ENCODE measurements around the gene ELOVL1.

The ELOVL1 gene

DNA sequence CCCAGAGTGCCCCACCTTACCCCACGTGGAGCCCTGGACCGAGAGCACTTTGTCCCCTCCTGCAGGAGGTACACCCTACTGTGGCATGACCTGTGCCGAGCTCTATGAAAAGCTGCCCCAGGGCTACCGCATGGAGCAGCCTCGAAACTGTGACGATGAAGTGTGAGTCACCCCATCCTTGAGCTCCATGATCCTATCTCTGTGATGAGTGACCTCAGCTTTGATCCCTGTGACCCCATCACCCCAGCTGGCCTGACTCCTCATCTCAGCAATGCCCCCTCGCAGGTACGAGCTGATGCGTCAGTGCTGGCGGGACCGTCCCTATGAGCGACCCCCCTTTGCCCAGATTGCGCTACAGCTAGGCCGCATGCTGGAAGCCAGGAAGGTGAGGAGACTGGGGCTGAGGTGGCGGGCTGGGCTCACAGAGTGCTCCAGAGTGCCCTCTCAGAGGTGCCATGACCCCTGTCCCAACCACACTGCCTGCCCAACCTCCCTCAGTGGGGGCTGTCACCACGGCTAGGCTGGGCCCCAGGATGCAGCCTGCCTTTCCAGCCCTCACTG is 46.4 kb downstream of the ELOVL1 start:
- no peak overlapping the region for H3K4me3 ChIP-seq (IDR thresholded peaks at IDR 0.05; ENCODE audit: insufficient read depth, low read depth, low read length)
- H3K79me2 ChIP-seq (ENCODE audit: insufficient read depth, low read depth): no peaks in the 10 kb centered on the region
- no peaks in the 10 kb centered on the region for H3K4me1 ChIP-seq (ENCODE audit: low read depth, poor library complexity, severe bottlenecking)
- H3K27me3 ChIP-seq (ENCODE audit: insufficient read depth, low read depth): no peaks in the 10 kb centered on the region
- H2AFZ ChIP-seq (ENCODE audit: low read depth): no peak overlapping the region
- H3K4me2 ChIP-seq: no peak overlapping the region
- no peaks in the 10 kb centered on the region for H3K36me3 ChIP-seq (ENCODE audit: insufficient read depth)
- H4K20me1 ChIP-seq (ENCODE audit: insufficient read depth): no peaks in the 10 kb centered on the region
- no peak overlapping the region for H3K27ac ChIP-seq
- TF ChIP-seq, protein P1, sequence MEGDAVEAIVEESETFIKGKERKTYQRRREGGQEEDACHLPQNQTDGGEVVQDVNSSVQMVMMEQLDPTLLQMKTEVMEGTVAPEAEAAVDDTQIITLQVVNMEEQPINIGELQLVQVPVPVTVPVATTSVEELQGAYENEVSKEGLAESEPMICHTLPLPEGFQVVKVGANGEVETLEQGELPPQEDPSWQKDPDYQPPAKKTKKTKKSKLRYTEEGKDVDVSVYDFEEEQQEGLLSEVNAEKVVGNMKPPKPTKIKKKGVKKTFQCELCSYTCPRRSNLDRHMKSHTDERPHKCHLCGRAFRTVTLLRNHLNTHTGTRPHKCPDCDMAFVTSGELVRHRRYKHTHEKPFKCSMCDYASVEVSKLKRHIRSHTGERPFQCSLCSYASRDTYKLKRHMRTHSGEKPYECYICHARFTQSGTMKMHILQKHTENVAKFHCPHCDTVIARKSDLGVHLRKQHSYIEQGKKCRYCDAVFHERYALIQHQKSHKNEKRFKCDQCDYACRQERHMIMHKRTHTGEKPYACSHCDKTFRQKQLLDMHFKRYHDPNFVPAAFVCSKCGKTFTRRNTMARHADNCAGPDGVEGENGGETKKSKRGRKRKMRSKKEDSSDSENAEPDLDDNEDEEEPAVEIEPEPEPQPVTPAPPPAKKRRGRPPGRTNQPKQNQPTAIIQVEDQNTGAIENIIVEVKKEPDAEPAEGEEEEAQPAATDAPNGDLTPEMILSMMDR (conservative IDR thresholded peaks at IDR 0.05; ENCODE audit: low read depth, low read length): no peak
- no peak overlapping the region for H3K9ac ChIP-seq

DNA sequence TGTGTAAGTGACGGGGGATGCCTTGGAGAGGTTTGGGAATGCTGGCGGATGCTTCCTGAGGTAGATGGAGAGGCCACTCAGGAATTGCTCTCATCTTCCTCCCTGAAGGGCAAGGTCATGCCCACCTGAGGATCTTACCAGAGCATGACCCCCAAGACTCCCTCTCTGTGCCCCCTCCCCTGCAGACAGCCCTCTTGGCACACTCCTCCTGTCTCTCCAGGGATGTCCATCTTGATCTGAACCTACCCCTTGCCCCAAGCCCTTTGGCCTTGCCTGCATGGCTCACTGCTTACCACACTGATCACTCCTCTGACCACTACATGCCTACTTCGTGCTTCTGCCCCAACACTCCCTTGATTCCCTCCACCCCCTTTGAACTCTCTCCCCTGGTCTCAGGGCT is 48.0 kb downstream of the ELOVL1 start:
- Histone ChIP-seq H3K79me2 (ENCODE audit: insufficient read depth, low read depth) (no peaks in the 10 kb centered on the region), H3K36me3 (ENCODE audit: insufficient read depth) (no peaks in the 10 kb centered on the region), H3K4me2 (no peak overlapping the region), H3K27ac (no peak overlapping the region), H3K4me3 (IDR thresholded peaks at IDR 0.05; ENCODE audit: insufficient read depth, low read depth, low read length) (no peak overlapping the region), H3K4me1 (ENCODE audit: low read depth, poor library complexity, severe bottlenecking) (no peaks in the 10 kb centered on the region), H3K9ac (no peak overlapping the region), H3K27me3 (ENCODE audit: insufficient read depth, low read depth) (no peaks in the 10 kb centered on the region), H4K20me1 (ENCODE audit: insufficient read depth) (no peaks in the 10 kb centered on the region), H2AFZ (ENCODE audit: low read depth) (no peak overlapping the region)
- TF ChIP-seq, protein P1 (conservative IDR thresholded peaks at IDR 0.05; ENCODE audit: low read depth, low read length): no peak

DNA sequence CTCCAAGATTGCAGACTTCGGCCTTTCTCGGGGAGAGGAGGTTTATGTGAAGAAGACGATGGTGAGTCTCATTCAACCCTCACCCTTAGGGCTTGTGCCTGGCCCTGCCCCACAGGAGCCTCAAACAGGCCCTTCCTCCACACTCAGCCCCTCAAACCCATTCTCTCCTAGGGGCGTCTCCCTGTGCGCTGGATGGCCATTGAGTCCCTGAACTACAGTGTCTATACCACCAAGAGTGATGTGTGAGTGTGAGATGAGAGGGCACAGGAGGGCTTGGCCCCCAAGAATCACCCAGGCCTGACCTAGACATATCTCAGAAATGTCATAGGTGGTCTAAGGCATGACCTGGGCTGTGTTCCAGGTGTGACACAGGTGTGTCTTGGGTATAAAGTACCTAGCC is 48.5 kb downstream of the ELOVL1 start:
- Histone ChIP-seq H3K36me3 (ENCODE audit: insufficient read depth) (no peaks in the 10 kb centered on the region), H2AFZ (ENCODE audit: low read depth) (no peak overlapping the region), H3K79me2 (ENCODE audit: insufficient read depth, low read depth) (no peaks in the 10 kb centered on the region), H3K27ac (no peak overlapping the region), H3K4me3 (IDR thresholded peaks at IDR 0.05; ENCODE audit: insufficient read depth, low read depth, low read length) (no peak overlapping the region), H3K27me3 (ENCODE audit: insufficient read depth, low read depth) (no peaks in the 10 kb centered on the region), H4K20me1 (ENCODE audit: insufficient read depth) (no peaks in the 10 kb centered on the region), H3K4me1 (ENCODE audit: low read depth, poor library complexity, severe bottlenecking) (no peaks in the 10 kb centered on the region), H3K4me2 (no peak overlapping the region), H3K9ac (no peak overlapping the region)
- TF ChIP-seq, protein P1 (conservative IDR thresholded peaks at IDR 0.05; ENCODE audit: low read depth, low read length): no peak

DNA sequence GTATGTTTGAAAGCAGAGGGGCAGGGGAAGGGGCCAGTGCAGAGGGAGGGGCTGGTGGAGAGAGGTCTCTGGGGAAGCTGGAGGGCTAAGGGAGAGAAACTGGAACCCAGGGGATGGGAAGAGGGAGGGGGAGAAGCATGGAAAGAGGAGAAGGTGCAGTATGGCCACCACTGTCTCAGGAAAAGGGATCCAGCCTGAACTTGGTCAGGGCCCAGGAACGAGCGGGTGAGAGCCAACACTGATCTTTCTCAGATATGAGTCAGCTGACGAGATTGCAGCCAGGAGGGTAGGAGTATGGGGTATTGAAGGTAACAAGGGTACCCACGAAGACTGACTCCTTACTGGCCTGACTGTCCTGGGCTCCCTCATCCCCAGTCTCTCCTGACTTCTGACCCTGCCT is 49.0 kb downstream of the ELOVL1 start:
- H3K27ac ChIP-seq: no peak overlapping the region
- no peaks in the 10 kb centered on the region for H4K20me1 ChIP-seq (ENCODE audit: insufficient read depth)
- no peaks in the 10 kb centered on the region for H3K79me2 ChIP-seq (ENCODE audit: insufficient read depth, low read depth)
- H3K36me3 ChIP-seq (ENCODE audit: insufficient read depth): no peaks in the 10 kb centered on the region
- no peak overlapping the region for H3K9ac ChIP-seq
- H3K4me2 ChIP-seq: no peak overlapping the region
- TF ChIP-seq, protein P1 (conservative IDR thresholded peaks at IDR 0.05; ENCODE audit: low read depth, low read length): no peak
- no peak overlapping the region for H3K4me3 ChIP-seq (IDR thresholded peaks at IDR 0.05; ENCODE audit: insufficient read depth, low read depth, low read length)
- no peaks in the 10 kb centered on the region for H3K4me1 ChIP-seq (ENCODE audit: low read depth, poor library complexity, severe bottlenecking)
- no peaks in the 10 kb centered on the region for H3K27me3 ChIP-seq (ENCODE audit: insufficient read depth, low read depth)
- no peak overlapping the region for H2AFZ ChIP-seq (ENCODE audit: low read depth)

Data from KMS-11 (cell line).